Activated T-cell treated with anti-CD3 and anti-CD28 coated beads for 1 hour (primary cell): ENCODE measurements around the gene TP53TG3D.
"Not testable (repeated sequence)": the region's sequence is repeated elsewhere in the genome, so short reads cannot be mapped to it uniquely, and the experiment has no call there.

Source experiments
- DNase-seq: peaks from one replicate; pipeline ENCODE4 v3.0.0-alpha.2; 2020; ENCODE audit warnings: low read depth

The TP53TG3D gene, protein sequence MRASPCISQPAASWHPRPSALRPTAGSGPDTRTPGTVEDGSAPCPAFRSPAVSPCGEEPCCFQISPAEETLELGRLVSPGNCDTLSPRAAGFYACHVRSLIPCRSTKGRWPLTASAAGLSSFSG

DNA sequence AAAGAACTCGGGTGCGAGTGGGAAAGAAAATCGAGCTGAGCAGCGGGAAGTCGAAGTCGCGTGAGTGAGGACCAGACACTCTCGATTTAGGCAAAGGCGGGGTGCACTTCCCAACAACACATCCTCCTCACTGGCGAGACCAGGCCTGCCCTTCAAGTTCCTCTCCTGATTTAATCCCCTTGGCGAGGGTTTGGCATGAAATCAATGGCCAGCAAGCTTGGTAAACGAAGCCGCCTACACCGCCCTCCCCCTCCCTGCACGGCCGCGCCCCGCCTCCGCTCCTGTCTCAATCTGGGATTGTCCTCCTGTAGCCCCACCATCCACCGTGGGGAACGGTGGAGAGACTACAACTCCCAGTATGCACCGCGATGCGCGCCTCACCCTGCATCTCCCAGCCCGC, at the start of gene TP53TG3D:
Gene TP53TG3D (plus strand): TSS at position 301 of the 400 bp plus-strand sequence. CDS start 68 bp downstream, at position 369.
- not testable (repeated sequence) for DNase-seq

- peak; percentile 4 for DNase-seq
These were observed 421 bp downstream of the TP53TG3D start for GRCh38 chr16:32253507-32253906.

DNA sequence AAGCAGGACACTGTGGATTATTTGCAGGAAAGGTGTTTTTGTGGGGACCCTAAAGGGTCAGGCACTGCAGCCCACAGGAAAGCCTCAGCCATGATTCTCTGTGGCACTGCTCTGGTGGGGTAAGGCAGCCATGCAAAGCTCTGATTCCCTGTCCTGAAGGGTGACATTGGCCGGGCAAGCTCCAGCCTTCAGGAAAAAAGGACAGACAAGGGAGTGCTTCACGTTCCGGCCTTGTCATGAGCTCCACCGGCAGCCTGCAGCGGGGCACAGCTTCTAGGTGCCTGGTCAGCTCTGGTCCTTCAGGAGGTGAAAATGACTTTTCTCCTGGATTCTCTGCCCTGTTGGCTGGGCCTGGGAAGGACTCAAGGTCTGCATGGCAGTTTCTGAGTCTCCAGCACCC, 8.4 kb downstream of the TP53TG3D start:
- not testable (repeated sequence) for DNase-seq

DNA sequence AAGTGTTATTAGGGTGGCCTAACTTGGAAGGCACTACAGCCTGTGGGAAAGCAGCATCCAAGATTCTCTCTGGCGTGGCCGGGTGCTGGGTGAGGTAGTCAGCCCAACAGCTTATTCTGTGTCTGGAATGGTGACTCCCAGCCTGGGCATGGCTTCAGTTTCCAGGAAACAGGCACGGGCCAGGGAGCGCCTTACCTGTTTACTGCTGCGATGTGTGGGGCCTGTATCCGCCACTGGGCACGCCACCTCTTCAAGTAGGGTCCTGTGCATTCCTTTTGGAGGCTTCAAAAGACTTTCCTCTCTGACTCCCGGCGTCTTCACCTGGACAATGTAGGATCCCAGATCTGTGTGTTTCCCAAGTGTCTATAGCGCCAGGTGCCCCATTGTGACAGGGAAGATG, 10.5 kb downstream of the TP53TG3D start:
- not testable (repeated sequence) for DNase-seq

- DNase-seq: not testable (repeated sequence)
These were observed 28.8 kb downstream of the TP53TG3D start for GRCh38 chr16:32281910-32282309.

DNA sequence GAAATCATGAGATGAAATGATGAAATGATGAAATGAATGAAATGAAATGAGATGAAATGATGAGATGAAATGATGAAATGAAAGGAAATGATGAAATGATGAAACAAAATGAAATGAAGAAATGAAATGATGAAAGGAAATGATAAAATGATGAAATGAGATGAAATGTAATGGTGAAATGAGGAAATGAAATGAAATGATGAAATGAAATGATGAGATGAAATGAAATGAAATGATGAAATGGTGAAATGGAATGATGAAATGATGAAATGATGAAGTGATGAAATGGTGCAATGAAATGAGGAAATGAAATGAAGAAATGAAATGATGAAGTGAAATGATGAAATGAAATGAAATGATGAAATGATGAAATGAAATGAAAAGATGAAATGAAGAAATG, 29.9 kb downstream of the TP53TG3D start:
- not testable (repeated sequence) for DNase-seq

GRCh38 chr16:32283917-32284495, 30.9 kb downstream of the TP53TG3D start:
- DNase-seq: not testable (repeated sequence)

DNA sequence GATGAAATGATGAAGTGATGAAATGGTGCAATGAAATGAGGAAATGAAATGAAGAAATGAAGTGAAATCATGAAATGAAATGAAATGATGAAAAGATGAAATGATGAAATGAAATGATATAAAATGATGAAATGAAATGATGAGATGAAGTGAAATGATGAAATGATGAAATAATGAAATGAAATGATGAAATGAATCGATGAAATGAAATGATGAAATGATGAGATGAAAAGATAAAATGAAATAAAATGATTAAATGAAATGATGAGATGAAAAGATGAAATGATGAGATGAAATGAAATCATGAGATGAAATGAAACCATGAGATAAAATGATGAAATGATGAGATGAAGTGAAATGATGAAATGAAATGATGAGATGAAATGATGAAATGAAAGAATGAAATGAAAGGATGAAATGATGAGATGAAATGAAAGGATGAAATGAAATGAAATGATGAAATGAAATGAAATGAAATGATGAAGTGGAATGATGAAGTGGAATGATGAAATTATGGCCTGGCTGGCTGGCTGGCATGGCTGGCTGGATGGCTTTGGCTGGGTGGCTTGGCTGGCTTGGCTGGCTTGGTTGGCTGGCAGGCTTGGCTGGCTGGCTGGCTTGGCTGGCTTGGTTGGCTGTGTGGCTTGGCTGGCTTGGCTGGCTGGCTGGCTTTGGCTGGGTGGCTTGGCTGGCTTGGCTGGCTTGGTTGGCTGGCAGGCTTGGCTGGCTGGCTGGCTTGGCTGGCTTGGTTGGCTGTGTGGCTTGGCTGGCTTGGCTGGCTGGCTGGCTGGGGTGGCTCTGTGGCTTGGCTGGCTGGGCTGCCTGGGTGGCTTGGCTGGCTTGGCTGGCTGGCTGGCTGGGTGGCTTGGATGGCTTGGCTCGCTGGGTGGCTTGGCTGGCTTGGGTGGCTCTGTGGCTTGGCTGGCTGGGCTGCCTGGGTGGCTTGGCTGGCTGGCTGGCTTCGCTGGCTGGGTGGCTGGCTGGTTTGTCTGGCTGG, 32.0 kb downstream of the TP53TG3D start:
- DNase-seq: not testable (repeated sequence)

- DNase-seq: not testable (repeated sequence)
These were observed 33.1 kb downstream of the TP53TG3D start for GRCh38 chr16:32286193-32286592.

GRCh38 chr16:32287743-32288142, 34.7 kb downstream of the TP53TG3D start:
- not testable (repeated sequence) for DNase-seq

DNA sequence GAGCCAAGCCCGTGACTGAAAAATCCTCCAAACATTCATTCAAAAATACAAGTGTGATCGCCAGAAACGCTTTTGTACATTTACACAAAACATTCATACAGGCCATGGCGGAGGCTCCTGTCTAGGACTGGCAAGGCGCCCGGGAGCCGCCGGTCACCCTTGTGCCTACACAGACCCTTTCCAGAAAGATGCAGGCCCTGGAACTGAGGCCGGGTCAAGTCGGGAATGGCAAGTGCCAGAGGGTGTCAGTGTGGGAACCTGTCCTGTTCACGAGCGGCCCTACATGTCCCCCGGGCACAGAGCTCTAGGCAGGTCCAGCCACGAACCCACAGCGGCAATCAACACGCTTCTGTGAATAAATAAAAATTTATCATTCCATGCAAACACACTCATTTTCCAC, 36.1 kb downstream of the TP53TG3D start:
- not testable (repeated sequence) for DNase-seq

GRCh38 chr16:32302776-32303175, 49.7 kb downstream of the TP53TG3D start:
- DNase-seq: not testable (repeated sequence)
